Right hindlimb (tissue), 1 donor: ENCODE measurements around the gene SH2D3C.

ENCODE experiments used
- DNase-seq: peaks from one replicate; pipeline ENCODE4 v3.0.0-alpha.2; 2018

The SH2D3C gene

DNA sequence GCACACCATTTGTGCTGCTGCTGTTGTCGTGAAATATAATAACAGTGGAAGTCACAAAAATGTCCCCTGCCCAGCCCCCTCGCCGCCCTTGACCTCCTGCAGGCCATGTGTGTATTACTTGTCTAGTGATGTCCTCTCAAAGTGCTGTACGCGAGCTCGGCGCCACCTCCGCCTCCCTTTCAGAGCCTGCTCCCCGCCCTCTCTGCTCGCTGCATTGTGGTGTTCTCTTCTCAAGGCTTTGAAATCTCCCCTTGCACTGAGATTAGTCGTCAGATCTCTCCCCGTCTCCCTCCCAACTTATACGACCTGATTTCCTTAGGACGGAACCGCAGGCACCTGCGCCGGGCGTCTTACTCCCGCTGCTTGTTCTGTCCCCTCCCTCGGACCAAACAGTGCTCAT lies 86.4 kb downstream of the SH2D3C start:
- DNase-seq, result no peak

DNA sequence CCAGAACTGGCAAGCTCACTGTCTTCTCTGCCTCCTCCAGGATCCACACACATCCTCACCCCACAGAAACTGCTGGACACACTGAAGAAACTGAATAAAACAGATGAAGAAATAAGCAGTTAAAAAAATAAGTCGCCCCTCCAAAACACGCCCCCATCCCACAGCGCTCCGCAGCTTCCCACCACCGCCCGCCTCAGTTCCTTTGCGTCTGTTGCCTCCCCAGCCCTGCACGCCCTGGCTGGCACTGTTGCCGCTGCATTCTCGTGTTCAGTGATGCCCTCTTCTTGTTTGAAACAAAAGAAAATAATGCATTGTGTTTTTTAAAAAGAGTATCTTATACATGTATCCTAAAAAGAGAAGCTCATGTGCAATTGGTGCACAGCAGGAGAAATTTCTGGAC lies 87.7 kb downstream of the SH2D3C start:
- no peak for DNase-seq

DNA sequence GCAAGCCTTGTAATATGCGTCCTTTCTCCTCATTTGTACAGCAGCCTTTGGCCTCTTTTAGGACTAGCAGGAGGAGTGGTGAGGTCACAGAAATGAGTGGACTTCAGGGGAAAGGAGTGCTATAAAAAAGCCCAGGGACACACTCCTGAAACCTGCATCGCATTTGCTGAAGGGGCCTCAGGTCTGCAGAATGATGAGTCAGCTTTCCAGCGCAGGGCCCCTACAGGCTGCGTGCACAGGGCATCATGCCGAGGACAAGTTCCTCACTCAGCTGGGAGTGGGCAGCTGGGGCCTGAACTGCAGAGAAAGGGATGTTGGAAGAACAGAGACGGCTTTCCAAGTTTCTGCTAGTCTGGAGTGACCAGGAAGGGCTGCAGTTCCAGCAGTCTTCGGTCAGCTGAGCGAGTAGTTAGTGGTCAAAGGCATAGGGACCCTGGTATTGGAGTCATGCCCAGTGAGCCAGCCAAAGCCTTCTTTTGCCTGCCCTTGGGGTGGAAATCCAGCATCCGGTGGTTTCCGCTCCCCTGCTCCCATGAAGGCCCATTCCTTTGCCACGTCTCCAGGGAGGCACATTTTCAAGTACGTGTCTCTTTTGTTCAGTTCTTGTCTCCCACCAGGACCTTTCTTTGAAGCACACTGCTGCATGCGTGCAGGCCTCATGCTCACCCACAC lies 89.0 kb downstream of the SH2D3C start:
- no peak for DNase-seq
